Spleen (tissue), 13 donors: ENCODE data around the gene OR52D1. TPM values are rescaled to one million over a fixed set of nuclear protein-coding genes. Genes with fewer than 3 reads are reported as not detected.

Source experiments
- DNase-seq: peaks from one replicate; pipeline ENCODE4 v3.0.0-alpha.2; 2020
- H3K27ac ChIP-seq, 8 donors: fragments of 200-600 bp; sonication (generic) in 7 of 8; 1 replicate in 4 of 8; 2 replicates in 4 of 8; pipeline versions ENCODE4 v1.5.0 to v1.8.0; 2016 to 2021; ENCODE audit warnings: inconsistent platforms in 4 of 8, mild to moderate bottlenecking in 4 of 8, moderate library complexity in 1 of 8
- H3K27me3 ChIP-seq, 7 donors: fragments of 200-600 bp; sonication (generic) in 6 of 7; replicated peaks in 1 of 7; 1 replicate in 4 of 7; 2 replicates in 3 of 7; pipeline versions ENCODE4 v1.5.0 to v1.8.0; 2016 to 2021; ENCODE audit warnings: inconsistent platforms in 3 of 7, mild to moderate bottlenecking in 1 of 7
- H3K36me3 ChIP-seq, 6 donors: fragments of 200-600 bp; sonication (generic) in 5 of 6; 1 replicate in 4 of 6; 2 replicates in 2 of 6; pipeline versions ENCODE4 v1.5.0 to v1.8.0; 2016 to 2021; ENCODE audit warnings: inconsistent platforms in 2 of 6
- H3K4me1 ChIP-seq, 6 donors: fragments of 200-600 bp; sonication (generic) in 5 of 6; 1 replicate in 3 of 6; 2 replicates in 3 of 6; pipeline versions ENCODE4 v1.5.0 to v1.8.0; 2016 to 2021; ENCODE audit warnings: inconsistent platforms in 3 of 6
- H3K4me3 ChIP-seq, 8 donors: fragments of 200-600 bp; sonication (generic) in 7 of 8; 1 replicate in 4 of 8; 2 replicates in 4 of 8; pipeline versions ENCODE4 v1.5.0 to v1.8.0; 2016 to 2021; ENCODE audit warnings: inconsistent platforms in 4 of 8, mild to moderate bottlenecking in 4 of 8, moderate library complexity in 2 of 8
- H3K9me3 ChIP-seq, 8 donors: fragments of 200-600 bp; sonication (generic) in 7 of 8; 1 replicate in 4 of 8; 2 replicates in 4 of 8; pipeline versions ENCODE4 v1.5.0 to v1.8.0; 2016 to 2021; ENCODE audit warnings: inconsistent platforms in 4 of 8
- CTCF ChIP-seq, 11 experiments: fragments of 200-600 bp in 7 of 11; fragments of 450-650 bp in 4 of 11; sonication (generic) in 4 of 11; IDR thresholded peaks in 8 of 11; conservative IDR thresholded peaks in 3 of 11; 1 replicate in 7 of 11; 2 replicates in 4 of 11; pipeline versions ENCODE4 v1.4.0 to v1.8.0; 2016 to 2021; ENCODE audit warnings: antibody characterized with exemption in 11 of 11, inconsistent platforms in 4 of 11, mild to moderate bottlenecking in 1 of 11
- POLR2A ChIP-seq, 3 donors: fragments of 450-650 bp; IDR thresholded peaks; one replicate each; pipeline ENCODE4 v1.5.1; 2017; ENCODE audit warnings: antibody characterized with exemption in 3 of 3, mild to moderate bottlenecking in 1 of 3
- POLR2AphosphoS5 ChIP-seq, 3 donors: sonication (generic); formaldehyde crosslinking; IDR thresholded peaks; one replicate each; pipeline ENCODE4 v1.5.1; 2017; ENCODE audit warnings: antibody characterized with exemption in 3 of 3
- WGBS, 5 donors: extraction: QIAGEN DNeasy Blood & Tissue Kit in 3 of 5; methylation state at CpG; one replicate each; pipeline versions ENCODE4 v1.1.5 to v1.1.7; 2013 to 2018; 5-methylcytosine and 5-hydroxymethylcytosine counted together
- intact Hi-C: fragments of 100-400 bp; cut with DNase I; formaldehyde crosslinking; loops from one replicate; pipeline ENCODE4 v1.15.0; 2023; ENCODE audit warnings: low total_unique reads
- long read RNA-seq, 2 donors: transcript quantifications; one replicate each; lab custom pipeline, GENCODE V29; 2026
- polyA plus RNA-seq, 3 donors: library from polyadenylated mRNA; stranded (reverse); fragments of 200-250 nt; gene quantifications; one replicate each; pipeline ENCODE4 v1.2.1, GENCODE V29; 2013
- total RNA-seq, 7 donors: library from RNA; depleted of rRNA in 3 of 7; stranded (reverse); fragments of >200 nt in 3 of 7; fragmentation: NEBNext Ultra II Directional in 4 of 7; extraction: Animal tissue kit (Norgen Biotek cat#: 25700) in 4 of 7; gene quantifications; one replicate each; pipeline versions ENCODE4 v1.1.0 to v1.2.1, GENCODE V29; 2016 to 2021
- donor health status: healthy with polysubstance abuse.
- donor health status: DM: no; HTN: no; CAD: no; lungs with moderate emphysema.
- donor health status: DM: no; HTN: no; CAD: no.
- donor health status: Bipolar disorder and iron deficiency.
- donor health status: healthy.
- donor health status: DM: no; HTN: no; CAD: no.
- donor health status: DM: yes; HTN: yes; CAD: no.

The OR52D1 gene
- not detected for total RNA-seq
- not detected for polyA plus RNA-seq
- long read RNA-seq, donor 1 = 0 reads
- long read RNA-seq, donor 2 = 0 reads

- TF ChIP-seq CTCF (IDR thresholded peaks at IDR 0.05 in 8 of 11, conservative IDR thresholded peaks at IDR 0.05 in 3 of 11) = no peak
- no peak within 1 kb of the TSS for H3K4me3 ChIP-seq
- H3K9me3 ChIP-seq = no peaks in the 10 kb centered on the region
- no peak for DNase-seq
- intact Hi-C loops = no loop called here
- H3K4me1 ChIP-seq = no peaks in the 10 kb centered on the region
- H3K36me3 ChIP-seq = no peaks in the 10 kb centered on the region
- no peak within 1 kb of the TSS for H3K27ac ChIP-seq
- H3K27me3 ChIP-seq = no peaks in the 10 kb centered on the region
Measured at GRCh38 chr11:5488385-5488784, at the start of gene OR52D1. OR52D1 (plus strand) TSS chr11:5488685; CDS start chr11:5488707, 22 bp downstream.

- no peaks in the 10 kb centered on the region for H3K9me3 ChIP-seq
- DNase-seq = no peak
- no peaks in the 10 kb centered on the region for H3K27me3 ChIP-seq
- H3K27ac ChIP-seq = no peak within 1 kb of the TSS
- no peaks in the 10 kb centered on the region for H3K36me3 ChIP-seq
- intact Hi-C loops = no loop called here
- no peaks in the 10 kb centered on the region for H3K4me1 ChIP-seq
- no peak for TF ChIP-seq CTCF (IDR thresholded peaks at IDR 0.05 in 8 of 11, conservative IDR thresholded peaks at IDR 0.05 in 3 of 11)
- TF ChIP-seq POLR2AphosphoS5 (IDR thresholded peaks at IDR 0.05) = no peak
- TF ChIP-seq POLR2A (IDR thresholded peaks at IDR 0.05) = no peak
- no peak within 1 kb of the TSS for H3K4me3 ChIP-seq
- WGBS, 5 donors = 28 to 50% (median 37%) methylated on average over 2 of the region's 2 CpGs
Measured at GRCh38 chr11:5441414-5441813, 47.1 kb upstream of the OR52D1 start, which contains the start of gene OR51I1. OR51I1 (minus strand) TSS chr11:5441514; CDS start chr11:5441514, 0 bp downstream.

GRCh38 chr11:5443835-5444393, 44.6 kb upstream of the OR52D1 start:
- Histone ChIP-seq H3K4me1 (no peaks in the 10 kb centered on the region), H3K9me3 (no peaks in the 10 kb centered on the region), H3K36me3 (no peaks in the 10 kb centered on the region), H3K27ac (no peak overlapping the region), H3K27me3 (no peaks in the 10 kb centered on the region), H3K4me3 (no peak overlapping the region)
- TF ChIP-seq POLR2A (IDR thresholded peaks at IDR 0.05) (no peak), POLR2AphosphoS5 (IDR thresholded peaks at IDR 0.05) (no peak)
- intact Hi-C loops = no loop called here
- 28 to 84% (median 54%) methylated on average over 2 of the region's 2 CpGs for WGBS, 5 donors
- no peak for DNase-seq

GRCh38 chr11:5449023-5449422, 39.5 kb upstream of the OR52D1 start, which contains the start of gene OR51I2:
OR51I2 (plus strand) TSS chr11:5449323; CDS start chr11:5453489, 4,166 bp downstream.
- DNase-seq = no peak
- TF ChIP-seq CTCF (IDR thresholded peaks at IDR 0.05 in 8 of 11, conservative IDR thresholded peaks at IDR 0.05 in 3 of 11) (no peak), POLR2AphosphoS5 (IDR thresholded peaks at IDR 0.05) (no peak), POLR2A (IDR thresholded peaks at IDR 0.05) (no peak)
- Histone ChIP-seq H3K4me3 (no peak within 1 kb of the TSS), H3K9me3 (no peaks in the 10 kb centered on the region), H3K4me1 (no peaks in the 10 kb centered on the region), H3K27ac (no peak within 1 kb of the TSS), H3K27me3 (no peaks in the 10 kb centered on the region), H3K36me3 (no peaks in the 10 kb centered on the region)
- intact Hi-C loops = no loop called here
- WGBS, 5 donors = 83 to 96% (median 94%) methylated on average over 2 of the region's 2 CpGs
